SK-N-SH (cell line): ENCODE data around the gene OBI1. TPM values are rescaled to one million over a fixed set of nuclear protein-coding genes. Genes with fewer than 3 reads are reported as not detected.

Source experiments
- CTCF ChIA-PET: fragments of 300-600, 350-600 bp; formaldehyde crosslinking; extraction: SDS; loops from one replicate; lab custom pipeline; 2021; lab: Yijun Ruan, JAX
- POLR2A ChIA-PET: fragments of 350-600 bp; sonication (Branson Sonifier 250); formaldehyde crosslinking; extraction: SDS; loops from one replicate; lab custom pipeline; 2020; ENCODE audit warnings: antibody characterized with exemption, inconsistent platforms; lab: Yijun Ruan, JAX
- DNase-seq: peaks from one replicate; pipeline ENCODE4 v3.0.0; 2012
- H2AFZ ChIP-seq: fragments of 200-600 bp; sonication (generic); 2 replicates; pipeline ENCODE4 v1.8.1; 2016; ENCODE audit warnings: antibody characterized with exemption, mild to moderate bottlenecking, low read depth
- H3F3A ChIP-seq: fragments of 200-600 bp; sonication (generic); replicated peaks from 2 replicates; pipeline ENCODE3; 2016; ENCODE audit warnings: antibody characterized with exemption, mild to moderate bottlenecking; ENCODE audit not compliant: insufficient read depth
- H3K27ac ChIP-seq, 2 experiments: fragments of 200-500 bp in 1 of 2; fragments of 200-600 bp in 1 of 2; sonication (Bioruptor generic) in 1 of 2; sonication (generic), shearing (Covaris generic) in 1 of 2; 2 replicates each; pipeline versions ENCODE4 v1.5.1 to v1.6.1; 2014 to 2016; ENCODE audit warnings: low read depth in 2 of 2, inconsistent platforms in 1 of 2, low read length in 1 of 2, mild to moderate bottlenecking in 1 of 2, mixed read lengths in 1 of 2
- H3K27me3 ChIP-seq: fragments of 200-600 bp; sonication (generic), shearing (Covaris generic); 2 replicates; pipeline ENCODE4 v1.6.1; 2016; ENCODE audit warnings: mixed run types; ENCODE audit not compliant: insufficient read depth
- H3K36me3 ChIP-seq, 2 experiments: fragments of 200-500 bp in 1 of 2; fragments of 200-600 bp in 1 of 2; sonication (Bioruptor generic) in 1 of 2; sonication (generic) in 1 of 2; replicated peaks in 1 of 2; 2 replicates each; pipeline versions ENCODE3 to v1.5.1; 2014 to 2016; ENCODE audit warnings: low read length in 1 of 2, mild to moderate bottlenecking in 1 of 2; ENCODE audit not compliant: insufficient read depth in 2 of 2, control insufficient read depth in 1 of 2
- H3K4me1 ChIP-seq, 2 experiments: fragments of 200-500 bp in 1 of 2; fragments of 200-600 bp in 1 of 2; sonication (Bioruptor generic) in 1 of 2; sonication (generic), shearing (Covaris generic) in 1 of 2; 2 replicates each; pipeline versions ENCODE4 v1.5.1 to v1.6.1; 2014 to 2016; ENCODE audit warnings: low read depth in 1 of 2, low read length in 1 of 2, mixed run types in 1 of 2; ENCODE audit not compliant: insufficient read depth in 2 of 2, control insufficient read depth in 1 of 2
- H3K4me2 ChIP-seq: fragments of 200-600 bp; sonication (generic), shearing (Covaris generic); 2 replicates; pipeline ENCODE4 v1.6.1; 2017; ENCODE audit warnings: mixed run types
- H3K4me3 ChIP-seq, 2 experiments: fragments of 200-500 bp in 1 of 2; fragments of 200-600 bp in 1 of 2; sonication (Bioruptor generic) in 1 of 2; sonication (generic), shearing (Covaris generic) in 1 of 2; 2 replicates each; pipeline versions ENCODE4 v1.5.1 to v1.8.1; 2014 to 2016; ENCODE audit warnings: low read depth in 2 of 2, inconsistent platforms in 1 of 2, low read length in 1 of 2, mild to moderate bottlenecking in 1 of 2, mixed read lengths in 1 of 2, moderate library complexity in 1 of 2
- H3K79me2 ChIP-seq: fragments of 200-600 bp; sonication (generic); 2 replicates; pipeline ENCODE4 v1.8.1; 2017; ENCODE audit warnings: mild to moderate bottlenecking; ENCODE audit not compliant: insufficient read depth
- H3K9ac ChIP-seq: fragments of 200-600 bp; sonication (generic); 2 replicates; pipeline ENCODE4 v1.6.1; 2017; ENCODE audit warnings: mixed run types
- H3K9me2 ChIP-seq: fragments of 200-600 bp; sonication (generic); 2 replicates; pipeline ENCODE4 v1.6.1; 2017; ENCODE audit warnings: mixed run types
- H3K9me3 ChIP-seq: fragments of 200-600 bp; sonication (generic); 2 replicates; pipeline ENCODE4 v1.6.1; 2017; ENCODE audit warnings: mixed run types, mild to moderate bottlenecking, moderate library complexity
- H4K20me1 ChIP-seq: fragments of 200-600 bp; sonication (generic); 2 replicates; pipeline ENCODE4 v1.6.1; 2017; ENCODE audit warnings: mild to moderate bottlenecking, mixed run types; ENCODE audit not compliant: insufficient read depth
- CTCF ChIP-seq: fragments of 200-600 bp; sonication (generic); IDR thresholded peaks from 2 replicates; pipeline ENCODE4 v1.6.1; 2017; ENCODE audit warnings: antibody characterized with exemption, mild to moderate bottlenecking, moderate library complexity
- ELF1 ChIP-seq: IDR thresholded peaks from 2 replicates; pipeline ENCODE4 v1.4.0; 2012
- EP300 ChIP-seq, 2 experiments: IDR thresholded peaks; 2 replicates each; pipeline versions ENCODE4 v1.4.0 to v1.6.1; 2012; ENCODE audit warnings: borderline replicate concordance in 1 of 2, low read depth in 1 of 2, low read length in 1 of 2
- EZH2phosphoT487 ChIP-seq: fragments of 200-600 bp; sonication (generic); IDR thresholded peaks from 2 replicates; pipeline ENCODE4 v1.6.1; 2017; ENCODE audit warnings: low read depth, mixed run types, mild to moderate bottlenecking, antibody characterized with exemption, moderate library complexity, borderline replicate concordance
- FOXM1 ChIP-seq: IDR thresholded peaks from 2 replicates; pipeline ENCODE4 v1.4.0; 2012; ENCODE audit warnings: low read depth, mild to moderate bottlenecking
- GABPA ChIP-seq: IDR thresholded peaks from 2 replicates; pipeline ENCODE4 v1.4.0; 2012; ENCODE audit warnings: low read depth, mild to moderate bottlenecking
- MXI1 ChIP-seq: IDR thresholded peaks from 2 replicates; pipeline ENCODE4 v1.6.1; 2012; ENCODE audit warnings: mild to moderate bottlenecking, low read depth, low read length, improper control_type of control experiment
- NFIC ChIP-seq: IDR thresholded peaks from 2 replicates; pipeline ENCODE4 v1.4.0; 2012; ENCODE audit warnings: borderline replicate concordance
- NRF1 ChIP-seq: IDR thresholded peaks from 2 replicates; pipeline ENCODE4 v1.6.1; 2012; ENCODE audit warnings: low read depth, mild to moderate bottlenecking, low read length
- PBX3 ChIP-seq: IDR thresholded peaks from 2 replicates; pipeline ENCODE4; 2012
- POLR2AphosphoS5 ChIP-seq: IDR thresholded peaks from 2 replicates; pipeline ENCODE4 v1.6.1; 2012; ENCODE audit warnings: low read depth, low read length
- RCOR1 ChIP-seq: fragments of 150-350 bp; IDR thresholded peaks from 2 replicates; pipeline ENCODE4 v1.6.1; 2017; ENCODE audit warnings: antibody characterized with exemption, low read length
- YY1 ChIP-seq: IDR thresholded peaks from 2 replicates; pipeline ENCODE4 v1.4.0; 2012; ENCODE audit warnings: low read depth, mild to moderate bottlenecking
- ZBTB33 ChIP-seq: IDR thresholded peaks from 2 replicates; pipeline ENCODE4 v1.4.0; 2012; ENCODE audit warnings: low read depth, borderline replicate concordance
- WGBS: methylation state at CpG from one replicate; pipeline ENCODE4 v1.1.6; 2017; ENCODE audit warnings: low lambda C conversion rate; 5-methylcytosine and 5-hydroxymethylcytosine counted together
- polyA plus RNA-seq, 3 experiments: library from polyadenylated mRNA; depleted of rRNA; stranded (reverse); fragments of >200 nt; gene quantifications; 2 replicates each; pipeline ENCODE4 v1.2.3, GENCODE V29; 2012
- TF ChIP-seq, protein P1 (sequence below): IDR thresholded peaks from 2 replicates; pipeline ENCODE4 v1.6.1; 2012; ENCODE audit warnings: mild to moderate bottlenecking, low read depth, low read length, moderate library complexity

The OBI1 gene
- polyA plus RNA-seq, 1 of the 3 experiments (the other 2 are of a cell fraction) = 1.8 TPM

DNA sequence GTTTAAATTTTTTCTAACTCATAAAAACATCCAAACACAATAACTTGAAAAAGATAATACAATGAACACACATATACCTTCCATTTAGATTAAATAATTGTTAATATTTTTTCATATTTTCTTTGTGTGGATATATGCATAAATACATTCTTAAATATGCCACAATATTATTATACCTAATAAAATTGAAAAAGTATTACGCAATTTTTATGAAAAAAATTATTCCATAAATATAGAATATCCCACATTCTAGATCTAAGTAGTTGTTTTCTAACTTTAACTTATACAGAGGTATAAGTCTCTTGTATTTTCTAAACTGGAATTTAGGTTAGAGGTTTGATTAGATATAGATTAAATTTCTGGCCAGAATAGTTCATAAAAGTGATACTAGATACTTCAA is 89.9 kb downstream of the OBI1 start:
- Histone ChIP-seq H3K9me2 (no peaks in the 10 kb centered on the region), H4K20me1 (no peaks in the 10 kb centered on the region), H3K4me2 (no peak overlapping the region), H3K4me3 (no peak overlapping the region), H3K9me3 (no peaks in the 10 kb centered on the region), H2AFZ (no peak overlapping the region), H3K27ac (no peak overlapping the region), H3K79me2 (no peaks in the 10 kb centered on the region), H3K4me1 (no peaks in the 10 kb centered on the region; a peak in 1 of 4 replicates), H3K27me3 (peaks cover 4% of the 10 kb centered on the region; the same call in 1 of the 2 replicates), H3K9ac (no peak overlapping the region), H3K36me3 (no peaks in the 10 kb centered on the region), H3F3A (no peaks in the 10 kb centered on the region)
- ChIA-PET CTCF (interaction anchor here (1.7 kb wide), 1 partner anchor 328 kb away, joined by 5 read pairs; no protein-coding TSS in a partner anchor), POLR2A (no interaction called here)
- no peak for DNase-seq
- WGBS = 25% methylated on average over 1 of the region's 1 CpG
- TF ChIP-seq FOXM1 (no peak), EZH2phosphoT487 (no peak), PBX3 (no peak), GABPA (no peak), ZBTB33 (no peak), NRF1 (no peak), CTCF (no peak), NFIC (no peak), ELF1 (no peak), MXI1 (no peak), EP300 (IDR thresholded peaks at IDR 0.05; ENCODE audit: borderline replicate concordance in 1 of 2, low read depth in 1 of 2, low read length in 1 of 2) (no peak)

DNA sequence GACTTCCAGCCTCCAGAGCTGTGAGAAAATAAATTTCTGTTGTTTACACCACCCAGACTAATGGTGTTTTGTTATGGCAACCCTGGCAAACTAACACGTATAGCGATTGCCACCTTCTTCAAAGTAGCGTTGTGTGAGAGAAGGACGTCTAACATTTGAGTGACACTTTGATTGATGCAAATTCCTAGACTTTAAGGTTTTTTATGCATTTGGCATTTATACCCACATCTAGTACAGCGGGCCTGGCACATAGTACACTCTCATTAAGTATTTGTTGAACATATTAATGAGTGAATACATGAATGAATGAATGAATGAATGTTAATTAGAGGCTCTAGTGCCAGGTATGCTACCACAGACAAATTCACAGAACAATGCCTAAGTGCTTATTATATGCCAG is 92.3 kb downstream of the OBI1 start:
- ChIA-PET POLR2A (no interaction called here), CTCF (no interaction called here)
- H3K9me3 ChIP-seq = no peaks in the 10 kb centered on the region
- peaks cover under 1% of the 10 kb centered on the region; the same call in 1 of the 2 replicates for H3K27me3 ChIP-seq
- WGBS = 67% methylated on average over 5 of the region's 5 CpGs
- no peak for DNase-seq
- no peaks in the 10 kb centered on the region for H3F3A ChIP-seq
- no peak overlapping the region for H3K27ac ChIP-seq
- no peak overlapping the region for H3K4me2 ChIP-seq
- H3K79me2 ChIP-seq = no peaks in the 10 kb centered on the region
- TF ChIP-seq POLR2AphosphoS5 (no peak), RCOR1 (no peak), YY1 (no peak), ELF1 (no peak)
- TF ChIP-seq, protein P1, sequence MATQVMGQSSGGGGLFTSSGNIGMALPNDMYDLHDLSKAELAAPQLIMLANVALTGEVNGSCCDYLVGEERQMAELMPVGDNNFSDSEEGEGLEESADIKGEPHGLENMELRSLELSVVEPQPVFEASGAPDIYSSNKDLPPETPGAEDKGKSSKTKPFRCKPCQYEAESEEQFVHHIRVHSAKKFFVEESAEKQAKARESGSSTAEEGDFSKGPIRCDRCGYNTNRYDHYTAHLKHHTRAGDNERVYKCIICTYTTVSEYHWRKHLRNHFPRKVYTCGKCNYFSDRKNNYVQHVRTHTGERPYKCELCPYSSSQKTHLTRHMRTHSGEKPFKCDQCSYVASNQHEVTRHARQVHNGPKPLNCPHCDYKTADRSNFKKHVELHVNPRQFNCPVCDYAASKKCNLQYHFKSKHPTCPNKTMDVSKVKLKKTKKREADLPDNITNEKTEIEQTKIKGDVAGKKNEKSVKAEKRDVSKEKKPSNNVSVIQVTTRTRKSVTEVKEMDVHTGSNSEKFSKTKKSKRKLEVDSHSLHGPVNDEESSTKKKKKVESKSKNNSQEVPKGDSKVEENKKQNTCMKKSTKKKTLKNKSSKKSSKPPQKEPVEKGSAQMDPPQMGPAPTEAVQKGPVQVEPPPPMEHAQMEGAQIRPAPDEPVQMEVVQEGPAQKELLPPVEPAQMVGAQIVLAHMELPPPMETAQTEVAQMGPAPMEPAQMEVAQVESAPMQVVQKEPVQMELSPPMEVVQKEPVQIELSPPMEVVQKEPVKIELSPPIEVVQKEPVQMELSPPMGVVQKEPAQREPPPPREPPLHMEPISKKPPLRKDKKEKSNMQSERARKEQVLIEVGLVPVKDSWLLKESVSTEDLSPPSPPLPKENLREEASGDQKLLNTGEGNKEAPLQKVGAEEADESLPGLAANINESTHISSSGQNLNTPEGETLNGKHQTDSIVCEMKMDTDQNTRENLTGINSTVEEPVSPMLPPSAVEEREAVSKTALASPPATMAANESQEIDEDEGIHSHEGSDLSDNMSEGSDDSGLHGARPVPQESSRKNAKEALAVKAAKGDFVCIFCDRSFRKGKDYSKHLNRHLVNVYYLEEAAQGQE = no peak
- no peaks in the 10 kb centered on the region for H3K9me2 ChIP-seq
- H3K4me1 ChIP-seq = no peaks in the 10 kb centered on the region; a peak in 1 of 4 replicates
- H3K36me3 ChIP-seq = no peaks in the 10 kb centered on the region
- no peak overlapping the region for H2AFZ ChIP-seq
- H3K9ac ChIP-seq = no peak overlapping the region
- no peaks in the 10 kb centered on the region for H4K20me1 ChIP-seq
- no peak overlapping the region for H3K4me3 ChIP-seq
